ENCODE results near the gene SUSD1. TPM values are rescaled to one million over a fixed set of nuclear protein-coding genes. Genes with fewer than 3 reads are reported as not detected.

The SUSD1 gene
- total and polyA plus RNA-seq, 4 donors = 1.2 to 19.0 (median 3.2) TPM

GRCh38 chr9:112015149-112015548 is 159.9 kb downstream of the SUSD1 start:
- H3K4me1 ChIP-seq (ENCODE audit: control insufficient read depth in 4 of 4, insufficient read depth in 4 of 4, low read length in 3 of 4) = peaks cover 0 to 7% (median 4%) of the 10 kb centered on the region in 4 donors
- H3K36me3 ChIP-seq (ENCODE audit: control insufficient read depth in 4 of 4, insufficient read depth in 3 of 4, low read depth in 1 of 4, low read length in 3 of 4) = no peaks in the 10 kb centered on the region
- no peak for DNase-seq (ENCODE audit: low spot score)
- H3K27ac ChIP-seq (ENCODE audit: low read depth in 1 of 2, low read length in 2 of 2) = no peak overlapping the region
- H3K4me3 ChIP-seq (ENCODE audit: low read depth in 1 of 3, low read length in 3 of 3) = no peak overlapping the region
- TF ChIP-seq FOXA1 (IDR thresholded peaks at IDR 0.05) (no peak), YY1 (IDR thresholded peaks at IDR 0.05) (no peak), EGR1 (IDR thresholded peaks at IDR 0.05; ENCODE audit: low read depth in 2 of 2) (no peak), RXRA (IDR thresholded peaks at IDR 0.05) (no peak), HNF4A (conservative IDR thresholded peaks at IDR 0.05) (no peak), RAD21 (IDR thresholded peaks at IDR 0.05) (no peak), ZBTB33 (IDR thresholded peaks at IDR 0.05) (no peak), FOXA2 (IDR thresholded peaks at IDR 0.05) (no peak), NR2F2 (IDR thresholded peaks at IDR 0.05) (no peak), HNF4G (IDR thresholded peaks at IDR 0.05) (no peak), TAF1 (conservative IDR thresholded peaks at IDR 0.05) (no peak), JUND (IDR thresholded peaks at IDR 0.05) (no peak), CTCF (IDR thresholded peaks at IDR 0.05; ENCODE audit: low read depth, low read length, missing input control) (no peak), GABPA (IDR thresholded peaks at IDR 0.05 in 1 of 2, conservative IDR thresholded peaks at IDR 0.05 in 1 of 2) (no peak), SP1 (IDR thresholded peaks at IDR 0.05) (no peak)
- TF ChIP-seq, protein P1, sequence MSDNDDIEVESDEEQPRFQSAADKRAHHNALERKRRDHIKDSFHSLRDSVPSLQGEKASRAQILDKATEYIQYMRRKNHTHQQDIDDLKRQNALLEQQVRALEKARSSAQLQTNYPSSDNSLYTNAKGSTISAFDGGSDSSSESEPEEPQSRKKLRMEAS (IDR thresholded peaks at IDR 0.05) = no peak
- TF ChIP-seq, protein P2, sequence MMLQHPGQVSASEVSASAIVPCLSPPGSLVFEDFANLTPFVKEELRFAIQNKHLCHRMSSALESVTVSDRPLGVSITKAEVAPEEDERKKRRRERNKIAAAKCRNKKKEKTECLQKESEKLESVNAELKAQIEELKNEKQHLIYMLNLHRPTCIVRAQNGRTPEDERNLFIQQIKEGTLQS (IDR thresholded peaks at IDR 0.05) = no peak
- TF ChIP-seq, protein P3, sequence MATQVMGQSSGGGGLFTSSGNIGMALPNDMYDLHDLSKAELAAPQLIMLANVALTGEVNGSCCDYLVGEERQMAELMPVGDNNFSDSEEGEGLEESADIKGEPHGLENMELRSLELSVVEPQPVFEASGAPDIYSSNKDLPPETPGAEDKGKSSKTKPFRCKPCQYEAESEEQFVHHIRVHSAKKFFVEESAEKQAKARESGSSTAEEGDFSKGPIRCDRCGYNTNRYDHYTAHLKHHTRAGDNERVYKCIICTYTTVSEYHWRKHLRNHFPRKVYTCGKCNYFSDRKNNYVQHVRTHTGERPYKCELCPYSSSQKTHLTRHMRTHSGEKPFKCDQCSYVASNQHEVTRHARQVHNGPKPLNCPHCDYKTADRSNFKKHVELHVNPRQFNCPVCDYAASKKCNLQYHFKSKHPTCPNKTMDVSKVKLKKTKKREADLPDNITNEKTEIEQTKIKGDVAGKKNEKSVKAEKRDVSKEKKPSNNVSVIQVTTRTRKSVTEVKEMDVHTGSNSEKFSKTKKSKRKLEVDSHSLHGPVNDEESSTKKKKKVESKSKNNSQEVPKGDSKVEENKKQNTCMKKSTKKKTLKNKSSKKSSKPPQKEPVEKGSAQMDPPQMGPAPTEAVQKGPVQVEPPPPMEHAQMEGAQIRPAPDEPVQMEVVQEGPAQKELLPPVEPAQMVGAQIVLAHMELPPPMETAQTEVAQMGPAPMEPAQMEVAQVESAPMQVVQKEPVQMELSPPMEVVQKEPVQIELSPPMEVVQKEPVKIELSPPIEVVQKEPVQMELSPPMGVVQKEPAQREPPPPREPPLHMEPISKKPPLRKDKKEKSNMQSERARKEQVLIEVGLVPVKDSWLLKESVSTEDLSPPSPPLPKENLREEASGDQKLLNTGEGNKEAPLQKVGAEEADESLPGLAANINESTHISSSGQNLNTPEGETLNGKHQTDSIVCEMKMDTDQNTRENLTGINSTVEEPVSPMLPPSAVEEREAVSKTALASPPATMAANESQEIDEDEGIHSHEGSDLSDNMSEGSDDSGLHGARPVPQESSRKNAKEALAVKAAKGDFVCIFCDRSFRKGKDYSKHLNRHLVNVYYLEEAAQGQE (IDR thresholded peaks at IDR 0.05) = no peak
- H3K9me3 ChIP-seq (ENCODE audit: control insufficient read depth in 4 of 4, low read length in 3 of 4) = no peaks in the 10 kb centered on the region
- 55% methylated on average over 4 of the region's 4 CpGs for WGBS
- no peaks in the 10 kb centered on the region for H3K27me3 ChIP-seq (ENCODE audit: control insufficient read depth in 4 of 4, insufficient read depth in 4 of 4, low read length in 3 of 4)
- no peak overlapping the region for H3K9ac ChIP-seq (ENCODE audit: low read depth in 1 of 2, low read length in 2 of 2)

All from liver (tissue), 9 donors.